SU-DHL-6 (cell line): ENCODE data around the gene POLA1.

Experiments
- CTCF ChIP-seq: fragments of 200-600 bp; sonication (generic); IDR thresholded peaks from one replicate; pipeline ENCODE4 v1.5.1; 2017; ENCODE audit warnings: antibody characterized with exemption, mild to moderate bottlenecking, low read length, moderate library complexity; ENCODE audit not compliant: insufficient read depth, poor library complexity, severe bottlenecking
- EZH2phosphoT487 ChIP-seq: fragments of 200-600 bp; sonication (generic), shearing (Covaris generic); conservative IDR thresholded peaks from 2 replicates; pipeline ENCODE4 v1.6.1; 2018; ENCODE audit warnings: mild to moderate bottlenecking, antibody characterized with exemption, low read length, moderate library complexity, mixed read lengths

- TF ChIP-seq CTCF (no peak), EZH2phosphoT487 (no peak)
Measured at GRCh38 chrX:25003066-25003849, 309.5 kb downstream of the POLA1 start.
